HG03103 (cell line): ENCODE measurements around the gene TSPAN14.

Experiments used
- ATAC-seq: cut with Tn5 transposase; IDR thresholded peaks from one replicate; pipeline ENCODE4 v1.9.1; 2021; ENCODE audit warnings: low read depth; ENCODE audit not compliant: unreplicated experiment

Gene TSPAN14

GRCh38 chr10:80454513-80455460, 677 bp downstream of the TSPAN14 start:
- peak; percentile 1 for ATAC-seq

GRCh38 chr10:80455461-80456349, 1.6 kb downstream of the TSPAN14 start:
- no peak for ATAC-seq

- no peak for ATAC-seq
These were observed 3.6 kb downstream of the TSPAN14 start for GRCh38 chr10:80457554-80458262.

- ATAC-seq, result no peak
These were observed 4.1 kb downstream of the TSPAN14 start for GRCh38 chr10:80458263-80458625.

- ATAC-seq, result no peak
These were observed 4.5 kb downstream of the TSPAN14 start for GRCh38 chr10:80458638-80459037.

- peak; percentile 40 for ATAC-seq
These were observed 5.1 kb downstream of the TSPAN14 start for GRCh38 chr10:80459047-80459865.

- ATAC-seq, result no peak
These were observed 6.5 kb downstream of the TSPAN14 start for GRCh38 chr10:80460399-80461207.

GRCh38 chr10:80461208-80462183, 7.4 kb downstream of the TSPAN14 start:
- ATAC-seq, result no peak

- ATAC-seq, result no peak
These were observed 8.3 kb downstream of the TSPAN14 start for GRCh38 chr10:80462299-80462980.

GRCh38 chr10:80462981-80463741, 9.1 kb downstream of the TSPAN14 start:
- peak; percentile 34 for ATAC-seq

GRCh38 chr10:80463868-80464267, 9.8 kb downstream of the TSPAN14 start:
- no peak for ATAC-seq

GRCh38 chr10:80464557-80465450, 10.7 kb downstream of the TSPAN14 start:
- ATAC-seq, result no peak

GRCh38 chr10:80465451-80465835, 11.3 kb downstream of the TSPAN14 start:
- no peak for ATAC-seq

GRCh38 chr10:80465839-80466590, 11.9 kb downstream of the TSPAN14 start:
- ATAC-seq, result no peak

GRCh38 chr10:80466724-80467326, 12.7 kb downstream of the TSPAN14 start:
- ATAC-seq, result no peak
